Activated CD4-positive, alpha-beta T cell treated with anti-CD3 and anti-CD28 coated beads, Interleukin-2, Interleukin-6, amounts not matched to agents 100 ng/mL and 50 ng/mL, durations not matched to agents 16 hours and 8 hours (primary cell): ENCODE results near the gene CASP9.

ENCODE experiments used
- DNase-seq: peaks from one replicate; pipeline ENCODE4 v3.0.0-alpha.2; 2020

Gene CASP9

GRCh38 chr1:15524021-15524282 lies at the start of gene CASP9:
CASP9 (minus strand) TSS chr1:15524215; CDS start chr1:15524200, 15 bp downstream.
- DNase-seq, result no peak

- no peak for DNase-seq
Observed at GRCh38 chr1:15573477-15573876, 49.5 kb upstream of the CASP9 start.

- no peak for DNase-seq
Observed at GRCh38 chr1:15571266-15571665, 47.3 kb upstream of the CASP9 start.

GRCh38 chr1:15570861-15571260 lies 46.8 kb upstream of the CASP9 start:
- no peak for DNase-seq

GRCh38 chr1:15568387-15569073 lies 44.5 kb upstream of the CASP9 start:
- DNase-seq, result no peak

GRCh38 chr1:15559189-15559810 lies 35.3 kb upstream of the CASP9 start:
- DNase-seq, result no peak

GRCh38 chr1:15558516-15558915 lies 34.5 kb upstream of the CASP9 start:
- DNase-seq, result no peak

- DNase-seq, result no peak
Observed at GRCh38 chr1:15557594-15557993, 33.6 kb upstream of the CASP9 start.

GRCh38 chr1:15557008-15557407 lies 33.0 kb upstream of the CASP9 start:
- no peak for DNase-seq

- no peak for DNase-seq
Observed at GRCh38 chr1:15550573-15550972, 26.6 kb upstream of the CASP9 start.

- no peak for DNase-seq
Observed at GRCh38 chr1:15546641-15547040, 22.6 kb upstream of the CASP9 start.

- DNase-seq, result no peak
Observed at GRCh38 chr1:15543589-15544568, 19.9 kb upstream of the CASP9 start.

GRCh38 chr1:15543251-15543588 lies 19.2 kb upstream of the CASP9 start:
- DNase-seq, result no peak

GRCh38 chr1:15542388-15543250 lies 18.6 kb upstream of the CASP9 start:
- DNase-seq, result no peak

- DNase-seq, result no peak
Observed at GRCh38 chr1:15541231-15541792, 17.3 kb upstream of the CASP9 start.

GRCh38 chr1:15540186-15540585 lies 16.2 kb upstream of the CASP9 start:
- no peak for DNase-seq

- no peak for DNase-seq
Observed at GRCh38 chr1:15538771-15539170, 14.8 kb upstream of the CASP9 start.

- DNase-seq, result peak; percentile 55
Observed at GRCh38 chr1:15531682-15532081, 7.7 kb upstream of the CASP9 start.

GRCh38 chr1:15531003-15531402 lies 7.0 kb upstream of the CASP9 start:
- DNase-seq, result no peak

GRCh38 chr1:15526490-15527339 lies 2.7 kb upstream of the CASP9 start, which contains the start of gene DNAJC16:
DNAJC16 (plus strand) TSS chr1:15526848; CDS start chr1:15529106, 2,258 bp downstream.
- DNase-seq, result peak; percentile 100

GRCh38 chr1:15526021-15526489 lies 2.0 kb upstream of the CASP9 start:
- DNase-seq, result no peak
